NCI-H128 (cell line): ENCODE measurements around the gene FGF14.
A peak's percentile ranks its signal among the peaks of the same experiment; 100 is the strongest.
"Not testable (repeated sequence)": the region's sequence is repeated elsewhere in the genome, so short reads cannot be mapped to it uniquely, and the experiment has no call there.

ENCODE experiments used
- DNase-seq: peaks from one replicate; lab custom pipeline; 2025; ENCODE audit not compliant: unreplicated experiment; lab: John Stamatoyannopoulos, UW

The FGF14 gene

DNA sequence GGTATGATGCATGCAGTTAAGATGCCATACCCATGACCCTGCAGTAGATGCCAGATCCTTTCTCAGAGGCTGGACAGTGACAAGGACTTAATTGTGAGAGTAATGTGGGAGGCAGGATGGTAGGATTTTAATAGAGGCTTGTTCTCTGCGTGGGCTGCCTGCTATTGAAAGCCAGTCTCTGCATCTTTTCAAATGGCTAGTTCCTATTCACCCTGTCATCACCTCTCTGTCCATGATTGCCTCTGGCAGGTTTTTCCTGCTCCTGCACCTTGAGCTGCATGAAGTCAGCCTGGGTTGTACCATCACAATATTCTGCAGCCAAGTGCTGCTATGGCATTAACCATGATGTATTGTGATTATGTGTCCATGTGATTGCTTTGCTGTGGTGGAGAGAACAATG, 508.8 kb downstream of the FGF14 start:
- DNase-seq, result no peak

GRCh38 chr13:101892296-101892695, 509.6 kb downstream of the FGF14 start:
- DNase-seq, result no peak

- no peak for DNase-seq
Observed at GRCh38 chr13:101881593-101881992, 520.3 kb downstream of the FGF14 start.

DNA sequence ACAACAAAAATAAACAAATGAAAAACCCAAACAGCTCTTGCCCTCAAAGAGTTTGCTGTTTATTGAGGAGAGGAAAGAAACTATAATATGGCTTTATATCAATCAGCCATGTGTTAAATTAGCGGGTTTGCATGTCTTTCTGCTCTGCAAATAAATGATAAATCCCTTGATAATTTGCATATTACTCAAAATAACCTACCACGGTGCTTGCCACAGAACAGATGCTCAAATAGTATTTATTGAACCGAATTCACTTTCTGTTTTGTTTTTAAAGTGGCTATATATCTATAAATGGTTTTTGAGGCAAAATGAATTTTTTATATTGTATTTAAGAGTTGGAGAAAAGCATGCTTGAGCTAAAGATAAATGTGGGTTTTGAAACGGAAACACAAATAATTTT, 521.3 kb downstream of the FGF14 start:
- DNase-seq, result no peak

GRCh38 chr13:101876951-101877350, 524.9 kb downstream of the FGF14 start:
- no peak for DNase-seq

DNA sequence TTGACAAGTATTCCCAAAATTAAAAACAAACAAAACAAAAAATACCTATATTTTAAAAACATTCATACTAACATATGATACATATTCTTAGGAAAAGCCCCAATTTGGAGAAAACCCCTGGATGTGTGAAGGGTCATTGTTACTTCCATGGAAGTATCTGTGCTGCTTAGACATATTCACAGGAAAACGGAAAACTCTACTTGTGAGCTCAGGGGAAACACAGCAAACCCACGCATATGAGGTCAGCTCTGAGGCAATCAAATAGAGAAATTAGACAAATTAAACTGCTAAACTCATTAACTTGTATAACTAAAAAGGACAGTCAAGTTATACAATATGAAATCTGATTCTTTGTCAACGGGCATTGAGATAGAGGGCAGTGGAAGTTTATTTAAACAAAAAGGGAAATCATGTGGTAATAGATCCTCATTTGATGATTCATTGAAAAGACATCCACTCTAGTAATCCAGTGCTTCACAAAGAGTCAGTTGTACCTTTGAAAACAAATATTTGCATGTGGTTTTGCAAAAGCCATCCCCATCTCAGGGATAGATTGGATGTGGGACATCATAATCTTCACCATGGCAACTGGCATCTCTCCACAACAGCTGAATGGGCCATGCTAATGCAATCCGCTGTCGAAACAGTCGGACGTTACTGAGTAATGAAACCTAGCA, 526.0 kb downstream of the FGF14 start:
- DNase-seq, result peak; percentile 44

- DNase-seq, result no peak
Observed at GRCh38 chr13:101875091-101875490, 526.8 kb downstream of the FGF14 start.

GRCh38 chr13:101869553-101869952, 532.3 kb downstream of the FGF14 start:
- DNase-seq, result no peak

GRCh38 chr13:101868585-101869469, 533.0 kb downstream of the FGF14 start:
- DNase-seq, result no peak

GRCh38 chr13:101866889-101867581, 534.8 kb downstream of the FGF14 start:
- DNase-seq, result no peak

GRCh38 chr13:101858860-101859259, 543.0 kb downstream of the FGF14 start:
- no peak for DNase-seq

- no peak for DNase-seq
Observed at GRCh38 chr13:101846701-101847100, 555.1 kb downstream of the FGF14 start.

DNA sequence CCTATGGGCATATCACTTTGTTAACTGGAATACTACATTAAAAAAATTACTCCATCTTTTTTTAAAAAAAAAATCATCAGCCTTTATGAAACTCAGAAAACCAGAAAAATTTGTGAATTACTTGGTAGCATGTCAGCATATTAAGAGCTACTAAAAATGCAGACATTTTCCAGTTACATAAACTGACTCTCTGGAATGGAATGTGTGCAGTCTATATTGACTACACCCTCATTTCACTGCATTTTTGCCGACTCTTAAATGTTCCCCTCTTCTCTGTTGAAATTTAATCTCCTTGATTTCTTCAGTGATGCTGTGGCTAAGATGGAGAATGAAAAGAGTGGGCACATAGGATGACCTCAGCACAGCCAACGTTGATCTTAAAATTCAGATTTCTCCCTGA, 555.6 kb downstream of the FGF14 start:
- no peak for DNase-seq

GRCh38 chr13:101845245-101846020, 556.4 kb downstream of the FGF14 start:
- no peak for DNase-seq

DNA sequence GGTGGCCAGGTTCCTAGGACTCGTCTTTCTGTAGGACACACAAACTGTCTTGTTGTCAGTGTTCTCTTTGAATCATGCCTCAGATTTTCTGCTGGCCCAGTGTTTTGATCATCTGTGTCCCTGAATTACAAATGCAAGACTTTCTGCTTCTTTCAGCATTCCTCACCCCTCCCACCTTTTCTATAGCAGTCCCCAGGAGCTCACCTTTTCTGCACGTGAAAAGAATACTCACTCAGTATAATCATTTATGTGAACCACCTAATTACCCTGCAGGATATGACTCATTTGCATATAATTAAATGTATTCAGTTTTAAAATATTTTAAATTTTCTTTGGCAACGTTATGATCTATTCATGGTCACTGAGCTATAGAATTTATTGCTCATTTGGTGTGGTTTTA, 560.1 kb downstream of the FGF14 start:
- no peak for DNase-seq

DNA sequence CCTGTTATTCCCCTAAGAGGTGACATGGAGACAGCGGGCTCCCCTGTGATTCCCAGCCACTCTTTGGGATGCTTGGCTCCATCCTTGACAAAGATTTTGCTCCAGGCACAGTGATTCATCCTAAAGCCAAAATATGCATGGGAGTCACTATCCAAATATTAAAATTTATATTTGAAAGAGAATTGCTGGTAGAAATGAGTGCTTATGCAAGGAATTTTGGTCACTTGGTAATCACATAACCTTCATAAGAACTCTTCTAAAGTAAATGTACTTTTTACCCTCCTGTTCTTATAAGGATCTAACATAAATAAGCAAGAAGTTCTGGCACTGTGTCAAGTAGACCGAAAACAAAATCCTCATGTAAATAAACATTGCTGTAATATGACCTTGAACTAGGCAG, 563.5 kb downstream of the FGF14 start:
- DNase-seq, result no peak

DNA sequence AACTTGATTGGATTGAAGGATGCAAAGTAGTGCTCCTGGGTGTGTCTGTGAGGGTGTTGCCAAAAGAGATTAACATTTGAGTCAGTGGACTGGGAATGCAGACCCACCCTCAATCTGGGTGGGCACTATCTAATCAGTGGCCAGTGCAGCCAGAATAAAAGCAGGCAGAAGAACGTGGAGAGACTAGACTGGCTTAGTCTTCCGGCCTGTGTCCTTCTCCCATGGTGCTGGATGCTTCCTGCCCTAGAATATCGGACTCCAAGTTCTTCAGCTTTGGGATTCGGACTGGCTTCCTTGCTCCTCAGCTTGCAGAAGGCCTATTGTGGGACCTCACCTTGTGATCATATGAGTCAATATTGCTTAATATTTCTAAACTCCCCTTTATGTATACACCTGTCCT, 564.1 kb downstream of the FGF14 start:
- not testable (repeated sequence) for DNase-seq

DNA sequence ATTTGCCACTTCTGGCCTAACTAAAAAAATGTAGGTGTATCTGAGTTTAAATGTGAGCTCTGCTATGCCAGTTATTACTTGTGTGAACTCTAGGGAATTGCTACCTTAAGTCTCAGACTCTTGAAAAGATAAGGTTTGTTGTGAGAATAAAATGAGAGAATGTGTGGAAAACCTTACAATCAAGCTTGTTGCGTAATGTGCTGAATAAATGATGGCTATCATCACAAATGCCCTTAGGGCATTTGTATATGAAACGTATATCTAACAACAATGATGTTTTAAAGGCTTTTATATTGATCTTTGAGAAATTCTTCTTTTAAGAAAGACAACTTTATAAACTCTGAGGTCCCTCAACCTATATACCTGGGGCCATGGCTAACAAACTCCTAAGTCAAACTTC, 564.6 kb downstream of the FGF14 start:
- no peak for DNase-seq

- DNase-seq, result no peak
Observed at GRCh38 chr13:101835920-101836319, 565.9 kb downstream of the FGF14 start.

GRCh38 chr13:101833671-101834070, 568.2 kb downstream of the FGF14 start:
- DNase-seq, result no peak

- DNase-seq, result no peak
Observed at GRCh38 chr13:101830035-101830434, 571.8 kb downstream of the FGF14 start.
